GM11168 (cell line): Measurements from ENCODE around the gene SPTY2D1.
"Not testable (repeated sequence)": the region's sequence is repeated elsewhere in the genome, so short reads cannot be mapped to it uniquely, and the experiment has no call there.

Experiments
- in situ Hi-C: fragments of 300-500 bp; cut with MboI; formaldehyde crosslinking; loops from one replicate; pipeline ENCODE4 v1.12.0; 2022; ENCODE audit warnings: low sequenced_read_pairs; ENCODE audit not compliant: unreplicated experiment

The SPTY2D1 gene, protein sequence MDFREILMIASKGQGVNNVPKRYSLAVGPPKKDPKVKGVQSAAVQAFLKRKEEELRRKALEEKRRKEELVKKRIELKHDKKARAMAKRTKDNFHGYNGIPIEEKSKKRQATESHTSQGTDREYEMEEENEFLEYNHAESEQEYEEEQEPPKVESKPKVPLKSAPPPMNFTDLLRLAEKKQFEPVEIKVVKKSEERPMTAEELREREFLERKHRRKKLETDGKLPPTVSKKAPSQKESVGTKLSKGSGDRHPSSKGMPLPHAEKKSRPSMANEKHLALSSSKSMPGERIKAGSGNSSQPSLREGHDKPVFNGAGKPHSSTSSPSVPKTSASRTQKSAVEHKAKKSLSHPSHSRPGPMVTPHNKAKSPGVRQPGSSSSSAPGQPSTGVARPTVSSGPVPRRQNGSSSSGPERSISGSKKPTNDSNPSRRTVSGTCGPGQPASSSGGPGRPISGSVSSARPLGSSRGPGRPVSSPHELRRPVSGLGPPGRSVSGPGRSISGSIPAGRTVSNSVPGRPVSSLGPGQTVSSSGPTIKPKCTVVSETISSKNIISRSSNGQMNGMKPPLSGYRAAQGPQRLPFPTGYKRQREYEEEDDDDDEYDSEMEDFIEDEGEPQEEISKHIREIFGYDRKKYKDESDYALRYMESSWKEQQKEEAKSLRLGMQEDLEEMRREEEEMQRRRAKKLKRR

DNA sequence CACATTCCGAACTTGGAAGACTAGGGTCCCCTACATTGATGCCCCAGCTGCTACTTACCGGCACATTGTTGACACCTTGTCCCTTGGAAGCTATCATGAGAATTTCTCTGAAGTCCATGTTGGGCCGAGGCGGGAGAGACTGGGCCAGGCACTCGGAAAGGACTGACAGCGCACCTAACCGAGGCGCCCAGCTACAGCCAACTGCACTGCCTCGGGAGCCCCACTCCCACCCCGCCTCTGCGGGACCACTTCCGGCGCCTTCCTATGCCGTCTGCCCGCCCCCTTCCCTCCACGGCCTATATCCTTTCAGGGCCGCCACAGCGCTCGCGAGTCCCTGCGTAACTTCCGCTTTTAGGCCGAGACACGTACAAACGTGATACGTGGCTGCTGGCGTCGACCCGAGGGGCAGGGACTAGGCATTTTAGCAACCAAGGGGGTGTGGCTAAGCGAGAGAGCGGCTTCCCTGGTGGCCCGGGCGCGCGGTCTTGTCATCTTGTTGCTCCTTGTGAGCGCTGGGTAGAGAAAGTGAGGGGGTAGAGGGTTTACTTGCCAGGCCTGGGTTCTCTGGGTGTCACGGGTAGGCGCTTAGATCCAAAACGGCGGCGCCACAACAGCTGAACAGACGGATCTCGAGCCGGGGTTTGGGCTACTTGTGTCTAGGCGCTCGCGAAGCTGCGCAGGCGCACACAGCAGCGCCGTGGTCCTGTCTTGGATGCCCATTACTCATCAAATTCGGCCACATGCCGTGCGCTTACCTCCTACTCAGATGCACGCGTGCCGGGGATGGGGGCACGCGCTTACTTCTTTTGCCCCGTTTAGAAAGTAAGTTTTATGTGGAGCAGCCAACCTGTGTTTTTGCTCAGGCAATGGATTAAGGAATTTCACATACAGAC is at the start of gene SPTY2D1:
Gene SPTY2D1 (minus strand): TSS at position 203 of the 893 bp plus-strand sequence. CDS start 85 bp downstream, at position 118.
- in situ Hi-C loops: loop anchor here (10.0 kb wide), 1 partner anchor 100 kb away; no protein-coding TSS in a partner anchor

DNA sequence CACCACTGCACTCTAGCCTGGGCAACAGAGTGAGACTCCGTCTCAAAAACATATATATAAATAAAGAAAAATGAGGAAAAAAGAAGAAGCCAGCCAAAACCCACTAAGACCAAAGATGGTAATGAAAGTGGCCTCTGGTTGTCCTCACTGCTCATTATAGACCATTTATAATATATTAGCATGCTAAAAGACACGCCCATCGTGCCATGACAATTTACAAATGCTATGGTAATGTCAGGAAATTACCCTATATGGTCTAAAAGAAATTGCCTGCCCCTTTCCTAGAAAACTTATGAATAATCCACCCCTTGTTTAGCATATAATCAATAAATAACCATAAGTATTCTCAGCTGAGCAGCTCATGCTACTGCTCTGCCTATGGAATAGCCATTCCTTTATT is 48.3 kb upstream of the SPTY2D1 start:
- in situ Hi-C loops: no loop called here

DNA sequence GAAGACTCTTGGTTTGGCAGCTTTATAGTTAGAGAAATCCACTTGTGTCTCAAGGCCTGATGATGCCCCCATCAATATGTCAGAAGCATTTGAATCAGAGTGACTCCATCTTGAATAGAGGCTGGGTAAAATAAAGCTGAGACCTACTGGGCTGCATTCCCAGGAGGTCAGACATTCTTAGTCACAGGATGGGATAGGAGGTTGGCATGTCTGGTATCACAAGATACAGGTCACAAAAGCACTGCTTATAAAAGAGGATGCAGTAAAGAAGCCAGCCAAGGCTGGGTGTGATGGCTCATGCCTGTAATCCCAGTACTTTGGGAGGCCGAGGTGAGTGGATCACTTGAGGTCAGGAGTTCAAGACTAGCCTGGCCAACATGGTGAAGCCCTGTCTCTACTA is 47.8 kb upstream of the SPTY2D1 start:
- in situ Hi-C loops: not testable (repeated sequence)

DNA sequence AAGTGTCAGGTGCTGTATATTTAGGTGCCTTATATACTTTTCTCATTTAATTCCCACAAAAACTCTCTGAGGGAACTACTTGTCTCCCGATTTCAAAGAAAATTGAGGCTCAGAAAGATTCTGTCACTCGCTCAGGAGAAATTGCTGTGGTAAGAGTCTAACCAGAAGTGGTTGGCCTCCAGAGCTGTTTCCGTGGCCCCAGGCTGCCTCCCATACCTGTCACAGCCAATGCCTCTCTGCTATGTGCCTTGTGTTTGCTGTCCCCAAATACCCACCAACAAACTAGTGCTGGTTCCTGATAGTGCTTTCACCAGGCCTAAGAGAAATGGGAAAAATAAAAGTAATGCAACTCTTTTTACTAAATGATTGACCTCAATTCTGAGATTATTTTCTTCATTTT is 43.4 kb upstream of the SPTY2D1 start:
- in situ Hi-C loops: no loop called here

DNA sequence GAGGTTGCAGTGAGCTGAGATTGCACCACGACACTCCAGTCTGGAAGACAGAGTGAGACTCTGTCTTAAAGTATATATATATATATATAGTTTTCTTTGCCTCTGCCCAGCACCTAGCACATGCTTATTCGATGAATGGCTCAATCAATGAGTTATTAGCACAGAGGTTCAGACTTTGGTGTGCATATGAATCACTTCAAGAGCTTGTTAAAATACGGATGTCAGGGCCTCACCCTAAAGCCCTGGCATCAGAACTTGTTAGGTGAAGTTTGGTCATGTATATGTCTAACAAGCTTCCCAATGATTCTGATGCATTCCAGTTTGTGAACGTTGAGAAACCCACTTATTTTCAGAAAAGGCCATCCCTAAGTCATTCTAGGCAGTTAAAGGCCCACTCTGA is 42.7 kb upstream of the SPTY2D1 start:
- in situ Hi-C loops: no loop called here

DNA sequence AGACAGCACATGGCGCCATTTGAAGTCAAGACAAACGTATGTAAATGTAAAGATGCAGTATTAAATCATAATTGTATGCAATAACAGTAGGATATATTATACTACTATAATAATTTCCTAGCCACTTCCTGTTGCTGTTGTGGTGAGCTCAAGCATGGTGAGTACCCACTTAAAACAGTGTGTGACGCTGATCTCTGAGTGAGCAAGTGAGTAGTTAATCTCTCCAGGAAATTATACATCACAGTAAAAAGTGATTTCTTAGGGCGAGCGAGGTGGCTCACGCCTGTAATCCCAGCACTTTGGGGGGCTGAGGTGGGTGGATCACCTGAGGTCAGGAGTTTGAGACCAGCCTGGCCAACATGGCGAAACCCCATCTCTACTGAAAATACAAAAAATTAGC is 38.1 kb upstream of the SPTY2D1 start:
- in situ Hi-C loops: not testable (repeated sequence)

DNA sequence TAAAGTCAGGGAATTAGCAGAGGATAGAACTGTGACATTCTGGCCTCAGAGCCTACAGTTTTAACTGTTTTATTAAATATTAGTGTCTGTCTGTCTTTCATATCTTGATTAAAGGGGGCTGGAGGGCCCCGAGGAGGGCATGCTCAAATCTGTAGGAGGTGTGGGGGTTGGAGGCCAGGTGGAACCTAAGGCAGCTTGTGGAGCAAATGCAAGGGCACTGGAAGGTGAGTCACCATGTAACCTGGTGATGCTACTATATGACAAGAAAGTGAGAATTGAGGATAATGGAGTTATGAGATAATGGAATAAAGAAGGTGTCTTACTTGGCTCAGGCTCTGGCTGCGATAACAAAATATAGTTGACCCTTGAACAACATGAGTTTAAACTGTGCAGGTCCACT is 37.1 kb upstream of the SPTY2D1 start:
- in situ Hi-C loops: no loop called here

DNA sequence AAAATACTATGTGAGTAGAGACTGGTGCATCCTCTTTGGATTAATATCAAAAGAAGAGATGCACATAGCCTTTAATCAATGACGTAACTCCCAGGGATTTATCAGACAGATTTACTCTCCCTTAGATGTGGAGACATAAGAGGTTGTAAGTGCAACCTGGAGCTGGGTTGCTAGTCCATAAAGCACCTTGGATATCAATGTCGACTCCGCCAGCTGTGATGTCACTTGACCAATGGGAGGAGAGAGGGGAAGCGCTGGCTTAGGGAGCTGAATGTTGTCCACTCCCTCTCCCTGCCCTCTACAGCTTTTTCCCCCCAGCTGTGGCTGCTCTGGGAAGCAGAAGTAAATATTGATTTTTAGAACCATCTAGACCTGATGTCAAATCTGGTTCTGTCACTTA is 35.6 kb upstream of the SPTY2D1 start:
- in situ Hi-C loops: no loop called here

DNA sequence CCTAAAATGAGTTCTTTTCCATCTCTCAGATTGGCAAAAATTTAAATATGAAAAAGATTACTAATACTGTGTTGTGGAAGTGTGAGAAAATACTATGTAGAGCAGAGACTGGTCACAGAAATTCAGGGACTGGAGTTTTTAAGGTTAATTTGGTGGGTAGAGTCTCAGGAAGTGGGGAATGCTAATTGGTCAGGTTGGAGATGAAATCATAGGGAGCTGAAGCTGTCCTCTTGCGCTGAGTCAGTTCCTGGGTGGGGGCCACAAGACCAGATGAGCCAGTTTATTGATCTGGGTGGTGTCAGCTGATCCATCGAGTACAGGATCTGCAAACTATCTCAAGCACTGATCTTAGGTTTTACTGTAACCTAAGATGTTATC is 35.1 kb upstream of the SPTY2D1 start:
- in situ Hi-C loops: no loop called here

DNA sequence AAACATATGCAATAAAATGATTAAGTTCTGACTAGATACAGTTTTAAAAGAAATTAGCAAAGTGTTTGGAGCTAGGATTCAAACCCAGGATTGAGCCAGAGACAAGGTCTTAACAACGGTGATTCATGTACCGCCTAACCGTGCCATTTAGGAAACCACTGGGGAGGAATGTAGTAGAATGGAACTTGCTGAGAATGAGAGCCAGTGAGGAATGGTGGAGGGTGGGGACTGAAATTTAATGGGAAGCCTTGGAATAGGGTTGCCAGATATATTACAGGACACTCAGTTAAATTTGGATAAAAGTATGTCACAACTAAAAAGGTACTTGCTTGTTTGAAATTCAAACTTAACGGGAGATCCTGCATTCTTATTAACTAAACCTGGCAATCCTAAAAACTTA is 34.0 kb upstream of the SPTY2D1 start:
- in situ Hi-C loops: no loop called here

DNA sequence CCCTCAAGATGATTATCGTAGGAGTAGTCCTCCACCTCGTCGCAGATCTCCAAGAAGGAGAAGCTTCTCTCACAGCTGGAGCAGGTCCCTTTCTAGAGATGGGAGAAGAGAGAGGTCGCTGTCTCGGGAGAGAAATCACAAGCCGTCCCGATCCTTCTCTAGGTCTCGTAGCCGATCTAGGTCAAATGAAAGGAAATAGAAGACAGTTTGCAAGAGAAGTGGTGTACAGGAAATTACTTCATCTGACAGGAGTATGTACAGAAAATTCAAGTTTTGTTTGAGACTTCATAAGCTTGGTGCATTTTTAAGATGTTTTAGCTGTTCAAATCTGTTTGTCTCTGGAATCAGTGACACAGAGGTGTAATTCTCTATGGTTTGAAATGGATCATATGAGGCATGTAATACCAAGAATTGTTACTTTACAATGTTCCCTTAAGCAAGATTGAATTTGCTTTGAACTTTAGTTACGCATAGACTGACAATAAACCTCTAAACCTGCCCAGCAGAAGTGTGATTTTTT is 31.3 kb upstream of the SPTY2D1 start:
- in situ Hi-C loops: not testable (repeated sequence)

DNA sequence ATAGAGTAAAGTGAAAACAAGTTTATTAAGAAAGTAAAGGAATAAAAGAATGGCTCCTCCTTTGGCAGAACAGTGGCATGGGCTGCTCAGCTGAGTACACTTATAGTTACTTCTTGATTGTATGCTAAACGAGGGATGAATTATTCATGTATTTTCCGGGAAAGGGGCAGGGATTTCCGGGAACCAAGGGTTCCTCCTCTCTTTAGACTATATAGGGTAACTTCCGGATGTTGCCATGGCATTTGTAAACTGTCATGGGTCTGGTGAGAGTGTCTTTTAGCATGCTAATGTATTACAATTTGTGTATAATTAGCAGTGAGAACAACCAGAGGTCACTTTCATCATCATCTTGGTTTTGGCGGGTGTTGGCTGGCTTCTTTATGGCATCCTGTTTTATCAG is 23.5 kb upstream of the SPTY2D1 start:
- in situ Hi-C loops: no loop called here

DNA sequence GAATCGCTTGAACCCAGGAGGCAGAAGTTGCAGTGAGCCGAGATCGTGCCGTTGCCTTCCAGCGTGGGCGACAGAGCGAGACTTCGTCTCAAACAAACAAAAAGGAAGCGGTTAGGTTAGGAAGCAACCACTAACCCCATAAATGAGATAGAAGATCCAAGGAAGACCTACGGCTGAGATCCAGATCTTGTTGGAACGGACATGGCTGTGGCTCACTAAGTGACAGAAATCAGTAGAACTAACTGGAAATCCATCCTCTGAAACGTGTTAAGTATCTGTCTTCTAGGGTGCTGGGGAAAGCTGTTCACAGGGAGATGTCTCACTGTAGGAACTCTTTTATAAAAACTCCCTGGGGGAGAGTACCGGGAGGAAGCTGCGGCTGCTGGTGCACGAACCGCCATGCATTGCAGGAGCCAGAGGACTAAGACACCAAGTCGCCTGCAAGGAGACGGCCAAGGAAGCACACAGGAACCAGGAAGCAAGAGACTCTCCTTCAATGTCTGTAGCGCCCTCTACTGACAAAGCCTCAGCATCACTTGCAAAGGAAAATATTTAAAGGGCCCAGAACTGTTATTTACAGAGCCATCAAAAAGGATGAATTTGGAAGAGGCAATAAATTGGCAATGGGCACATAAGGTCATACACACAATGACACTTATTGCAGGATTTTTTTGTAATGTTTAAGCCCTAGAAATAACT is 16.9 kb upstream of the SPTY2D1 start:
- in situ Hi-C loops: no loop called here

DNA sequence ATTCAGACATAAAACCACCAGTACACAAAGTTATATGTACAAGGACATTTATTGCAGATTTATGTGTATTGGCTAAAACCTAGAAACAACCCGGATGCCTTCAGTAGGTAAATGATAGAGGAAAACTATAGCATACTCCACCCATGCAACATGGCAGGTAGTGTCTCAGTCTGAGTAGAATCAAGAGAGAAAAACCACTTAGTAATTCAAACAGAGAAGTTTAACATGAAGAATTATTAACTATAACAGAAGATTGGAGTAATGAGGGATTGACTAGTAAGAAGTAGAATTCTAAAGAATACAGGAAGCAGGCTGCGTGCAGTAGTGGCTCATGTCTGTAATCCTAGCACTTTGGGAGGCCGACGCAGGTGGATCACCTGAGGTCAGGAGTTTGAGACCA is 16.2 kb upstream of the SPTY2D1 start:
- in situ Hi-C loops: no loop called here

DNA sequence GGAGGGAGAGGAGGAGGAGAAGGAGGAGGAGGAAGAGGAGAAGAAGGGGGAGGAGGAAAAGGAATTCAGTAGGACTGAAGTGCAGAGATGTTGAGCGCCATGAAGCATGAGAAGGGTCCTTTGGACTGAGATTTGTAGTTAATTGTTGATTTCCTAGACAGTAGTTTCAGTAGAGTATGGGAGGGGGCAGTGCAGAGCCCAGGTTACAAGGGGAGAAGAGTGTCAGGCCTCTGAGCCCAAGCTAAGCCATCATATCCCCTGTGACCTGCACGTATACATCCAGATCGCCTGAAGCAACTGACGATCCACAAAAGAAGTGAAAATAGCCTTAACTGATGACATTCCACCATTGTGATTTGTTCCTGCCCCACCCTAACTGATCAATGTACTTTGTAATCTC is 8.9 kb upstream of the SPTY2D1 start:
- in situ Hi-C loops: not testable (repeated sequence)

DNA sequence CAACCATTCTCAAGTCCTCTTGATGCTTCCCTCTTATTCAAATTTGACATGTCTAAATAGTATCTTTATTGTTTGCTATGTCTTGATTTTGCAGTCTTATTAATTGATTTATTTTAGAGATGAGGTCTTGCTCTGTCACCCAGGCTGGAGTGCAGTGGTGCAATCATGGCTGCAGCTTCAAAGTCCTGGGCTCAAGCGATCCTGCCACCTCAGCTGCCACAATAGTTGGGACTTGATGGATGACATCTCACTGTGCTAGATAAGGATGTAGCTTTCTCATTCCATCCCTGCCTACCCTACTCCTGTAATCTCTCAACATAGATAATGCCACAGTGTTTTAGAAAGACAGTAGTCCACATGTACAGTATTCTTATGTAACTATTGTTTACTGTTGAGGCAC is 7.5 kb upstream of the SPTY2D1 start:
- in situ Hi-C loops: no loop called here

DNA sequence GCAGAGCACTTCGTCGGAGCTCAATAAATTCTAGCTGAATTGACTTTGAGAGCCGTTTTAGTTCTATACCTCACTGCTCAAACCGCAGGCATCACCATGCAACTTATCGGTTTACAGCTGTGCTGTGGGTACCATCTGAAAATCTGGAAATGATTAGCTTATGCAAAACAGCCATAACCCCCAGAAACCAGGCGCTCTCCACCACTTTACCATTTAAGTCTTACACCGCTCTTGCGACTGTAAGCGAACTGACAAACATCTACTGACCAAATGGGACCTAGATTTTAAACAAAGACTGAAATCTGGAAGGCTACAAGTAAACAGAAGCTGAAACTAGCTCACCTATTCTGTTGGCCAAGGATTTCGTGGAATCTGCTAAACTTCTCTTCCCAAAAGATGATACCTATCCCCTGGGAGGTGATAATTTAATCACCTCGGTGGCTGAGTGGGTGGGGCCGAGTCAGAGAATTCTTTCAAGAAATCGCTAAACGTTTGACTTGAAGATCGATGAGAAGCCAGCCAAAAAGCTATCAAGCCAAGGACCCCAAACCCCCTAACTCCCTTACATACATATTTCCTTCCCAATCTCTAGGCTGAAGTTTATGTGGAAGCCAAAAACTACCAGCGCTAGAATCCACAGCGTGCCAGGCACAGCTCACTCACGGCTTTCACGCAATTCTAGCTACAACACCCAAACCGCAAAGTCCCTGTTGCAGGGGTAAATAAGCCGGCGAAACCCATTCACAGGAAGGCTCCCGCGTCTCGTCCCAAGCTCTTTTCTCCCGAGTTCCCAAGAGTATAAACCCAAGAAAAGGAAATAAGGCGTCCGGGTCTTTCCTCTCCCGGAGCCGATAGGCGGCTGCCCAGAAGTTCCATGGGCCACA is 644 bp downstream of the SPTY2D1 start:
- in situ Hi-C loops: loop anchor here (10.0 kb wide), 1 partner anchor 99 kb away; no protein-coding TSS in a partner anchor

DNA sequence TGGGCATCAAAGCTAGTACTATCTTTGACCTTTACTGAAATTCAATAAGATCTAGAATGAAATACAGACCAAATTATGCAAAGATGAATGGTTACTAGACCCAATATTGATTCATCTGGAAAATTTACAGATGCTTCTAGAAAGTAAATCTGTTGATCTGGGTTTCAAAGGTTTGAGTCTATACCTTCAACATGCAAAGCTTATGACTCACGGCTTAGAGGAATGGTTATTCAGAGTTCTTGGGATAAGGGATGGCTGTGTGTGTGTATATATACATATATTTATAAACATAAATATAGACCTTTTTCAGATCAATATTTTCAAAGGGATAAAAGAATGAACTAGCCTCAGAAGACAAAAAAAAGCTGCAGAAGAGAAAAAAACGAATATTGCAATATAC is 1.3 kb downstream of the SPTY2D1 start:
- in situ Hi-C loops: loop anchor here (10.0 kb wide), 1 partner anchor 98 kb away; no protein-coding TSS in a partner anchor

DNA sequence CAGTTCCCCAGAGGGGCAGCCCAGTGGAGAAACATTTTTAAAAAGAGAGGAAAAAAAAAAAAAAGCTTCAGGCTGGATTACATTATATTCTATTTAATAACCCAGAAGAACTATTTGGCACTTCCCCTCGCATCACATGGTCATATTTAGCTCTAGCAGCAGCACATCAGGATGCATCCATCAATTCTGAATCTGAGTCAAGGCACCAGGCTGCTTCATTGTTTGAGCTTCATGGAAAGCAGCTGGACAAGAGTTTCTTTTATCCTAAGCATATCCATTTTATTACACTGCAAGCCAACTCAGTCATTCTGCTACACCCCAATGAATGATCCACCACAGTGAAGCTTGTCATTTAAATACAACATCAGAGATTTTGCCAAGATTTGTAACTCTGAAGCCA is 10.0 kb downstream of the SPTY2D1 start:
- in situ Hi-C loops: no loop called here
